OCI-LY7 (cell line): Measurements from ENCODE around the gene KIFC1. TPM values are rescaled to one million over a fixed set of nuclear protein-coding genes. Genes with fewer than 3 reads are reported as not detected.

ENCODE experiments used
- BruUV-seq: library from RNA; stranded (reverse); fragments of 400-500 nt; replicated peaks from 2 replicates; lab custom pipeline; 2021; lab: Mats Ljungman, UMichigan
- CTCF ChIA-PET: fragments of 300-600 bp; sonication (Branson Sonifier 250); formaldehyde crosslinking; loops from one replicate; lab custom pipeline; 2022; ENCODE audit warnings: antibody characterized with exemption; ENCODE audit not compliant: unreplicated experiment; lab: Charles Lee
- POLR2A ChIA-PET: fragments of 300-600 bp; sonication (Branson Sonifier 250); formaldehyde crosslinking; loops from one replicate; lab custom pipeline; 2022; ENCODE audit warnings: antibody characterized with exemption; lab: Charles Lee
- DNase-seq: peaks from one replicate; pipeline ENCODE4 v3.0.0-alpha.2; 2015; ENCODE audit warnings: low spot score
- H2AFZ ChIP-seq: fragments of 200-600 bp; sonication (generic), shearing (Covaris generic); 2 replicates; pipeline ENCODE4 v1.6.1; 2014; ENCODE audit warnings: mild to moderate bottlenecking, antibody characterized with exemption, low read length, moderate library complexity
- H3K27ac ChIP-seq: fragments of 200-600 bp; sonication (generic); 2 replicates; pipeline ENCODE4 v1.5.1; 2014; ENCODE audit warnings: mixed run types, low read depth, mild to moderate bottlenecking, moderate library complexity, low read length, inconsistent platforms; ENCODE audit not compliant: poor library complexity, severe bottlenecking
- H3K36me3 ChIP-seq: fragments of 200-600 bp; sonication (generic); 2 replicates; pipeline ENCODE4 v1.6.1; 2014; ENCODE audit warnings: mild to moderate bottlenecking, antibody characterized with exemption, low read length, moderate library complexity, mixed read lengths; ENCODE audit not compliant: insufficient read depth
- H3K4me1 ChIP-seq: fragments of 200-600 bp; sonication (generic); 2 replicates; pipeline ENCODE4 v1.5.1; 2014; ENCODE audit warnings: mild to moderate bottlenecking, low read length; ENCODE audit not compliant: insufficient read depth, poor library complexity, severe bottlenecking
- H3K4me2 ChIP-seq: fragments of 200-600 bp; sonication (generic); 2 replicates; pipeline ENCODE4 v1.6.1; 2014; ENCODE audit warnings: mild to moderate bottlenecking, low read length
- H3K4me3 ChIP-seq: fragments of 200-600 bp; sonication (generic); 2 replicates; pipeline ENCODE4 v1.5.1; 2014; ENCODE audit warnings: mild to moderate bottlenecking, low read depth, low read length; ENCODE audit not compliant: poor library complexity, severe bottlenecking
- H3K79me2 ChIP-seq: fragments of 200-600 bp; sonication (generic); 2 replicates; pipeline ENCODE4 v1.6.1; 2016; ENCODE audit warnings: low read depth, mild to moderate bottlenecking, low read length, moderate library complexity, mixed read lengths; ENCODE audit not compliant: insufficient read depth
- H3K9me2 ChIP-seq: fragments of 200-600 bp; sonication (generic); 2 replicates; pipeline ENCODE4 v1.6.1; 2016; ENCODE audit warnings: mild to moderate bottlenecking, low read length, mixed read lengths; ENCODE audit not compliant: insufficient read depth
- H3K9me3 ChIP-seq: fragments of 200-600 bp; sonication (generic); 2 replicates; pipeline ENCODE4 v1.6.1; 2014; ENCODE audit warnings: mild to moderate bottlenecking, mixed run types, low read length, mixed read lengths
- H4K20me1 ChIP-seq: fragments of 200-600 bp; sonication (generic); 2 replicates; pipeline ENCODE4 v1.6.1; 2014; ENCODE audit warnings: mild to moderate bottlenecking, antibody characterized with exemption, low read length, moderate library complexity, mixed read lengths; ENCODE audit not compliant: insufficient read depth
- CTCF ChIP-seq: fragments of 200-600 bp; sonication (generic); conservative IDR thresholded peaks from 2 replicates; pipeline ENCODE4 v1.5.1; 2014; ENCODE audit warnings: mild to moderate bottlenecking, antibody characterized with exemption, low read length, moderate library complexity, mixed read lengths
- EZH2phosphoT487 ChIP-seq: fragments of 200-600 bp; sonication (generic); IDR thresholded peaks from 2 replicates; pipeline ENCODE4 v1.6.1; 2018; ENCODE audit warnings: low read depth, borderline replicate concordance, mild to moderate bottlenecking, mixed run types, antibody characterized with exemption, low read length, moderate library complexity, mixed read lengths
- intact Hi-C: fragments of 100-400 bp; cut with micrococcal nuclease; formaldehyde crosslinking; loops from one replicate; pipeline ENCODE4 v1.10.0; 2022; ENCODE audit not compliant: unreplicated experiment
- total RNA-seq, 2 experiments: library from RNA; depleted of rRNA in 1 of 2; stranded (reverse); fragments of >200 nt in 1 of 2; shearing (Covaris generic) in 1 of 2; gene quantifications; 2 replicates each; pipeline ENCODE4 v1.2.3, GENCODE V29; 2014 to 2022

The KIFC1 gene
- total RNA-seq, 2 experiments from 2014 or later = 138 to 167 TPM

GRCh38 chr6:33426590-33427511 is 35.2 kb downstream of the KIFC1 start:
- Histone ChIP-seq H3K9me3 (no peaks in the 10 kb centered on the region), H3K79me2 (peaks cover 5% of the 10 kb centered on the region; the same call in 1 of the 2 replicates), H2AFZ (no peak overlapping the region), H3K27ac (peak overlapping the region; percentile 58), H3K9me2 (no peaks in the 10 kb centered on the region), H4K20me1 (no peaks in the 10 kb centered on the region), H3K4me1 (peaks cover 60% of the 10 kb centered on the region), H3K4me2 (peak overlapping the region; percentile 84), H3K4me3 (peak overlapping the region; percentile 68), H3K36me3 (no peaks in the 10 kb centered on the region; the same call in 1 of the 2 replicates)
- intact Hi-C loops = loop anchor here (1.0 to 5.0 kb wide), 3 partner anchors 36 to 150 kb away; partner anchors contain the start of genes B3GALT4 and KIFC1
- CTCF ChIA-PET = interaction anchor here (0.7 kb wide), 1 partner anchor 36 kb away, joined by 3 read pairs; no protein-coding TSS in a partner anchor
- BruUV-seq = no TSS peak
- peak; percentile 24 for DNase-seq
- TF ChIP-seq CTCF = no peak
- POLR2A ChIA-PET = interaction anchor here (0.6 to 1.5 kb wide), 5 partner anchors 28 to 436 kb away, joined by 3 to 7 read pairs (median 5); partner anchors contain the start of gene ZBTB9

- peak; percentile 31 for DNase-seq
- Histone ChIP-seq H3K27ac (no peak overlapping the region), H3K9me3 (no peaks in the 10 kb centered on the region), H3K36me3 (no peaks in the 10 kb centered on the region; the same call in 1 of the 2 replicates), H3K4me3 (peak overlapping the region; percentile 68), H3K4me2 (peak overlapping the region; percentile 98), H3K4me1 (peaks cover 68% of the 10 kb centered on the region), H3K79me2 (peaks cover 5% of the 10 kb centered on the region; the same call in 1 of the 2 replicates), H3K9me2 (no peaks in the 10 kb centered on the region), H4K20me1 (no peaks in the 10 kb centered on the region), H2AFZ (no peak overlapping the region)
- BruUV-seq = no TSS peak
- TF ChIP-seq CTCF (no peak), EZH2phosphoT487 (no peak)
- ChIA-PET POLR2A (no interaction called here), CTCF (no interaction called here)
- intact Hi-C loops = loop anchor here (5.0 kb wide), 1 partner anchor 150 kb away; the partner anchor contains the start of gene B3GALT4
Measured at GRCh38 chr6:33427585-33428223, 36.1 kb downstream of the KIFC1 start.
